NT2/D1 (cell line): ENCODE data around the gene FSIP1.

Source experiments
- DNase-seq: peaks from one replicate; pipeline ENCODE4 v3.0.0-alpha.2; 2011; ENCODE audit warnings: low read depth, low spot score
- H3K27me3 ChIP-seq: 2 replicates; pipeline ENCODE4 v1.6.0; 2011; ENCODE audit warnings: mild to moderate bottlenecking; ENCODE audit not compliant: insufficient read length, insufficient read depth
- H3K36me3 ChIP-seq: 2 replicates; pipeline ENCODE4 v1.6.1; 2011; ENCODE audit warnings: mild to moderate bottlenecking, low read length, mixed read lengths; ENCODE audit not compliant: insufficient read depth, insufficient read length
- H3K4me1 ChIP-seq: 2 replicates; pipeline ENCODE4 v1.5.1; 2011; ENCODE audit not compliant: insufficient read depth, insufficient read length
- H3K4me3 ChIP-seq: 2 replicates; pipeline ENCODE4 v1.5.1; 2011; ENCODE audit warnings: low read depth; ENCODE audit not compliant: insufficient read length
- H3K9ac ChIP-seq: 2 replicates; pipeline ENCODE4 v1.6.0; 2011; ENCODE audit warnings: low read depth; ENCODE audit not compliant: insufficient read length
- H3K9me3 ChIP-seq: 2 replicates; pipeline ENCODE4 v1.5.1; 2011; ENCODE audit warnings: mild to moderate bottlenecking, low read length; ENCODE audit not compliant: insufficient read depth
- SUZ12 ChIP-seq: IDR thresholded peaks from 2 replicates; pipeline ENCODE4 v1.6.1; 2011; ENCODE audit not compliant: insufficient read length, insufficient read depth; ENCODE audit errors: extremely low read depth
- YY1 ChIP-seq: IDR thresholded peaks from 2 replicates; pipeline ENCODE4 v1.6.1; 2011; ENCODE audit not compliant: insufficient read length, insufficient read depth
- ZNF274 ChIP-seq: IDR thresholded peaks from 2 replicates; pipeline ENCODE4 v1.6.1; 2011; ENCODE audit warnings: mild to moderate bottlenecking, low read depth, low read length

FSIP1 gene

GRCh38 chr15:39669241-39669640, 113.4 kb downstream of the FSIP1 start:
- DNase-seq, result no peak
- no peaks in the 10 kb centered on the region for H3K36me3 ChIP-seq
- H3K27me3 ChIP-seq, result no peaks in the 10 kb centered on the region
- no peak overlapping the region for H3K4me3 ChIP-seq
- no peak overlapping the region for H3K9ac ChIP-seq
- H3K9me3 ChIP-seq, result no peaks in the 10 kb centered on the region
- TF ChIP-seq SUZ12 (no peak), YY1 (no peak), ZNF274 (no peak)
- no peaks in the 10 kb centered on the region for H3K4me1 ChIP-seq

GRCh38 chr15:39668457-39668856, 114.2 kb downstream of the FSIP1 start:
- H3K9me3 ChIP-seq, result no peaks in the 10 kb centered on the region
- no peak for DNase-seq
- no peaks in the 10 kb centered on the region for H3K36me3 ChIP-seq
- no peaks in the 10 kb centered on the region for H3K4me1 ChIP-seq
- TF ChIP-seq ZNF274 (no peak), SUZ12 (no peak), YY1 (no peak)
- no peak overlapping the region for H3K9ac ChIP-seq
- no peaks in the 10 kb centered on the region for H3K27me3 ChIP-seq
- H3K4me3 ChIP-seq, result no peak overlapping the region

- TF ChIP-seq SUZ12 (no peak), ZNF274 (no peak), YY1 (no peak)
- DNase-seq, result no peak
- H3K27me3 ChIP-seq, result no peaks in the 10 kb centered on the region
- no peak overlapping the region for H3K9ac ChIP-seq
- H3K36me3 ChIP-seq, result no peaks in the 10 kb centered on the region
- H3K4me1 ChIP-seq, result no peaks in the 10 kb centered on the region
- no peak overlapping the region for H3K4me3 ChIP-seq
- H3K9me3 ChIP-seq, result no peaks in the 10 kb centered on the region
Measured at GRCh38 chr15:39667382-39668127, 115.1 kb downstream of the FSIP1 start.

GRCh38 chr15:39666677-39667076, 116.0 kb downstream of the FSIP1 start:
- Histone ChIP-seq H3K4me1 (no peaks in the 10 kb centered on the region), H3K27me3 (no peaks in the 10 kb centered on the region), H3K4me3 (no peak overlapping the region), H3K36me3 (no peaks in the 10 kb centered on the region), H3K9me3 (no peaks in the 10 kb centered on the region), H3K9ac (no peak overlapping the region)
- no peak for DNase-seq
- TF ChIP-seq SUZ12, result no peak
- no peak for TF ChIP-seq ZNF274
- no peak for TF ChIP-seq YY1

GRCh38 chr15:39665629-39666250, 116.9 kb downstream of the FSIP1 start:
- Histone ChIP-seq H3K4me1 (no peaks in the 10 kb centered on the region), H3K36me3 (no peaks in the 10 kb centered on the region), H3K9me3 (no peaks in the 10 kb centered on the region), H3K9ac (no peak overlapping the region), H3K27me3 (no peaks in the 10 kb centered on the region), H3K4me3 (no peak overlapping the region)
- TF ChIP-seq ZNF274 (no peak), SUZ12 (no peak), YY1 (no peak)
- DNase-seq, result no peak

GRCh38 chr15:39663704-39664250, 118.9 kb downstream of the FSIP1 start:
- Histone ChIP-seq H3K4me1 (no peaks in the 10 kb centered on the region), H3K9ac (no peak overlapping the region), H3K9me3 (no peaks in the 10 kb centered on the region), H3K27me3 (no peaks in the 10 kb centered on the region), H3K4me3 (no peak overlapping the region), H3K36me3 (no peaks in the 10 kb centered on the region)
- no peak for TF ChIP-seq ZNF274
- no peak for TF ChIP-seq YY1
- TF ChIP-seq SUZ12, result no peak
- DNase-seq, result no peak

- Histone ChIP-seq H3K4me1 (no peaks in the 10 kb centered on the region), H3K27me3 (no peaks in the 10 kb centered on the region), H3K9ac (no peak overlapping the region), H3K4me3 (no peak overlapping the region), H3K9me3 (no peaks in the 10 kb centered on the region), H3K36me3 (no peaks in the 10 kb centered on the region)
- TF ChIP-seq ZNF274, result no peak
- TF ChIP-seq YY1, result no peak
- no peak for TF ChIP-seq SUZ12
- no peak for DNase-seq
Measured at GRCh38 chr15:39661776-39662175, 120.9 kb downstream of the FSIP1 start.
